HCT116 (cell line): ENCODE measurements around the gene AGK. TPM values are rescaled to one million over a fixed set of nuclear protein-coding genes. Genes with fewer than 3 reads are reported as not detected.

Experiments used
- ATAC-seq: fragments of 200-7000 bp; cut with Tn5 transposase; 2 replicates; pipeline ENCODE4 v1.9.1; 2020; ENCODE audit warnings: mild to moderate bottlenecking, moderate library complexity
- BruUV-seq: library from RNA; stranded (reverse); fragments of 400-500 nt; replicated peaks from 2 replicates; lab custom pipeline; 2021; lab: Mats Ljungman, UMichigan
- CTCF ChIA-PET: fragments of 300-600 bp; sonication (Branson Sonifier 250); formaldehyde crosslinking; loops from one replicate; lab custom pipeline; 2021; ENCODE audit warnings: antibody characterized with exemption; lab: Charles Lee
- POLR2A ChIA-PET: fragments of 300-600, 350-600 bp; sonication (Branson Sonifier 250); formaldehyde crosslinking; loops from one replicate; lab custom pipeline; 2021; ENCODE audit warnings: antibody characterized with exemption; lab: Charles Lee
- RAD21 ChIA-PET, 2 experiments: fragments of 300-600 bp; sonication (Branson Sonifier 250); formaldehyde crosslinking; loops; one replicate each; lab custom pipeline; 2023; ENCODE audit warnings: low total read pairs in 2 of 2; ENCODE audit not compliant: uncharacterized antibody in 2 of 2, unreplicated experiment in 2 of 2, low non-redundant PET in 1 of 2; lab: Charles Lee
- DNase-seq: peaks from one replicate; pipeline ENCODE4 v3.0.0-alpha.2; 2010; ENCODE audit warnings: low read depth, low spot score
- H2AFZ ChIP-seq: fragments of 200-600 bp; shearing (Covaris generic), sonication (generic); 2 replicates; pipeline ENCODE4 v1.6.1; 2017; ENCODE audit warnings: low read depth, mixed run types, mixed read lengths, antibody characterized with exemption, low read length; ENCODE audit not compliant: poor library complexity, severe bottlenecking
- H3K27ac ChIP-seq: 2 replicates; pipeline ENCODE4 v1.5.1; 2012; ENCODE audit warnings: low read depth, low read length
- H3K27me3 ChIP-seq: fragments of 200-600 bp; sonication (generic); 2 replicates; pipeline ENCODE4 v1.6.1; 2016; ENCODE audit warnings: mixed run types, low read length, mixed read lengths; ENCODE audit not compliant: insufficient read depth
- H3K36me3 ChIP-seq, 2 experiments: fragments of 200-500 bp in 1 of 2; fragments of 200-600 bp in 1 of 2; sonication (Bioruptor generic) in 1 of 2; sonication (generic) in 1 of 2; 2 replicates each; pipeline versions ENCODE4 v1.5.1 to v1.6.1; 2014 to 2016; ENCODE audit warnings: low read length in 2 of 2, inconsistent platforms in 1 of 2, mixed read lengths in 1 of 2, mixed run types in 1 of 2; ENCODE audit not compliant: insufficient read depth in 2 of 2, control insufficient read depth in 1 of 2
- H3K4me1 ChIP-seq, 2 experiments: fragments of 200-600 bp in 1 of 2; sonication (generic) in 1 of 2; 2 replicates each; pipeline versions ENCODE4 v1.5.1 to v1.6.1; 2012 to 2017; ENCODE audit warnings: low read length in 2 of 2, inconsistent platforms in 1 of 2, mild to moderate bottlenecking in 1 of 2, mixed read lengths in 1 of 2, mixed run types in 1 of 2, moderate library complexity in 1 of 2; ENCODE audit not compliant: insufficient read depth in 2 of 2, control insufficient read depth in 1 of 2
- H3K4me2 ChIP-seq: fragments of 200-600 bp; sonication (generic); 2 replicates; pipeline ENCODE4 v1.6.1; 2017; ENCODE audit warnings: mixed run types, low read length, mixed read lengths
- H3K4me3 ChIP-seq, 2 experiments: fragments of 200-600 bp in 1 of 2; sonication (generic) in 1 of 2; replicated peaks in 1 of 2; 2 replicates each; pipeline ENCODE4 v1.5.1; 2011 to 2016; ENCODE audit warnings: low read length in 2 of 2, control low read depth in 1 of 2, low read depth in 1 of 2, mild to moderate bottlenecking in 1 of 2, mixed read lengths in 1 of 2, mixed run types in 1 of 2
- H3K79me2 ChIP-seq: fragments of 200-600 bp; sonication (generic); 2 replicates; pipeline ENCODE4 v1.6.1; 2017; ENCODE audit warnings: mild to moderate bottlenecking, mixed run types, low read length, moderate library complexity, mixed read lengths; ENCODE audit not compliant: insufficient read depth
- H3K9ac ChIP-seq: fragments of 200-600 bp; sonication (generic); 2 replicates; pipeline ENCODE4 v1.6.1; 2016; ENCODE audit warnings: low read length, mixed read lengths
- H3K9me2 ChIP-seq: fragments of 200-600 bp; sonication (generic), shearing (Covaris generic); 2 replicates; pipeline ENCODE4 v1.6.1; 2017; ENCODE audit warnings: mixed run types, mild to moderate bottlenecking, moderate library complexity; ENCODE audit not compliant: insufficient read depth
- H3K9me3 ChIP-seq, 2 experiments: fragments of 200-500 bp in 1 of 2; fragments of 200-600 bp in 1 of 2; sonication (Bioruptor generic) in 1 of 2; sonication (generic) in 1 of 2; 2 replicates each; pipeline ENCODE4 v1.6.1; 2014 to 2017; ENCODE audit warnings: low read length in 2 of 2, mixed read lengths in 2 of 2, inconsistent platforms in 1 of 2, low read depth in 1 of 2, mild to moderate bottlenecking in 1 of 2, mixed run types in 1 of 2, moderate library complexity in 1 of 2; ENCODE audit not compliant: control insufficient read depth in 1 of 2, insufficient read depth in 1 of 2
- H4K20me1 ChIP-seq: fragments of 200-600 bp; sonication (generic), shearing (Covaris generic); 2 replicates; pipeline ENCODE4 v1.6.1; 2017; ENCODE audit warnings: mixed run types, mild to moderate bottlenecking, moderate library complexity; ENCODE audit not compliant: insufficient read depth
- ELF1 ChIP-seq: IDR thresholded peaks from 2 replicates; pipeline ENCODE4 v1.6.1; 2012; ENCODE audit warnings: low read depth, borderline replicate concordance
- EZH2 ChIP-seq: fragments of 200-600 bp; sonication (generic); IDR thresholded peaks from 2 replicates; pipeline ENCODE4 v1.6.1; 2017; ENCODE audit warnings: antibody characterized with exemption, mixed run types
- EZH2phosphoT487 ChIP-seq: fragments of 200-600 bp; IDR thresholded peaks from 2 replicates; pipeline ENCODE4 v1.6.1; 2018; ENCODE audit warnings: antibody characterized with exemption, borderline replicate concordance
- FOSL1 ChIP-seq: IDR thresholded peaks from 2 replicates; pipeline ENCODE4 v1.6.1; 2012; ENCODE audit warnings: low read depth
- JUND ChIP-seq: IDR thresholded peaks from 2 replicates; pipeline ENCODE4 v1.6.1; 2012
- POLR2A ChIP-seq: IDR thresholded peaks from 2 replicates; pipeline ENCODE4 v1.7.0; 2011; ENCODE audit warnings: borderline replicate concordance; ENCODE audit not compliant: insufficient read depth, insufficient read length; ENCODE audit errors: extremely low read depth
- POLR2AphosphoS5 ChIP-seq: IDR thresholded peaks from 2 replicates; pipeline ENCODE4 v1.6.1; 2011; ENCODE audit warnings: mild to moderate bottlenecking, low read depth, low read length, moderate library complexity
- RAD21 ChIP-seq: IDR thresholded peaks from 2 replicates; pipeline ENCODE4 v1.6.1; 2012; ENCODE audit warnings: low read depth, mild to moderate bottlenecking
- SIN3A ChIP-seq: IDR thresholded peaks from 2 replicates; pipeline ENCODE4 v1.6.1; 2012; ENCODE audit warnings: low read depth
- SRF ChIP-seq: IDR thresholded peaks from 2 replicates; pipeline ENCODE4 v1.6.1; 2012; ENCODE audit warnings: low read depth
- TCF7L2 ChIP-seq: IDR thresholded peaks from 2 replicates; pipeline ENCODE4 v1.7.0; 2011; ENCODE audit warnings: borderline replicate concordance, inconsistent platforms; ENCODE audit not compliant: insufficient read depth, insufficient read length; ENCODE audit errors: extremely low read depth
- YY1 ChIP-seq: IDR thresholded peaks from 2 replicates; pipeline ENCODE4 v1.6.1; 2011; ENCODE audit warnings: low read length, low read depth, moderate library complexity, mild to moderate bottlenecking; ENCODE audit not compliant: insufficient replicate concordance; ENCODE audit errors: extremely low read depth
- intact Hi-C: fragments of 100-400 bp; cut with micrococcal nuclease; formaldehyde crosslinking; loops from 2 replicates; pipeline ENCODE4 v1.10.0; 2022
- total RNA-seq: library from RNA; stranded (reverse); gene quantifications from one replicate; pipeline ENCODE4 v1.2.1, GENCODE V29; 2021; ENCODE audit not compliant: unreplicated experiment
- TF ChIP-seq, protein P1 (sequence below), 3 experiments: fragments of 200-600 bp in 1 of 3; sonication (generic) in 1 of 3; IDR thresholded peaks in 2 of 3; conservative IDR thresholded peaks in 1 of 3; 2 replicates each; pipeline ENCODE4 v1.5.1; 2012 to 2017; ENCODE audit warnings: low read depth in 2 of 3, low read length in 2 of 3, antibody characterized with exemption in 1 of 3, borderline replicate concordance in 1 of 3, control low read depth in 1 of 3, mild to moderate bottlenecking in 1 of 3, mixed read lengths in 1 of 3, mixed run types in 1 of 3, moderate library complexity in 1 of 3; ENCODE audit not compliant: insufficient read depth in 1 of 3
- TF ChIP-seq, protein P2 (sequence below): IDR thresholded peaks from 2 replicates; pipeline ENCODE4 v1.6.1; 2012
- TF ChIP-seq, protein P3 (sequence below): IDR thresholded peaks from 2 replicates; pipeline ENCODE4 v1.6.1; 2011; ENCODE audit warnings: mild to moderate bottlenecking, low read length, moderate library complexity; ENCODE audit not compliant: insufficient replicate concordance; ENCODE audit errors: extremely low read depth
- TF ChIP-seq, protein P4 (sequence below): IDR thresholded peaks from 2 replicates; pipeline ENCODE4 v1.6.1; 2012
- TF ChIP-seq, protein P5 (sequence below): IDR thresholded peaks from 2 replicates; pipeline ENCODE4 v1.6.1; 2012; ENCODE audit warnings: low read depth

The AGK gene
- total RNA-seq, 1 experiment from 2014 or later = 36.3 TPM

DNA sequence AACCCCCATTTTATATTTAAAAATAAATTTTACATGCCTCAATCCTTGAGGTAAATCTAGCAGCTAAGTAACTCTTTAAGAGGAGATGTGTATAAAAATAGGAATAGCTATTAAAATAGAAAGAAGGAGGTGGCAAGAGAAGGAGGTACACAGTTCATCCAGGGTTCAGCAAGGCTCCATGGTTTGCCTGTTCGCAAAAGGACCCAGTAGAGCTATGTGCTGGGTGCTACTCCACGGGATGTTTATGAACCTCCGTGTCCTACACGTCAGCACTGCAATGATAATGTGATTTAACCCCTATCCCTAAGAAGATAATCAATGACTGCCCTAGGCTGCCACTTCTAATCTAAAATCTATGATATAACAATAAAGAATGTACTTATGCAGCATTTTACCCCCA, 151.7 kb downstream of the AGK start (continued):
- TF ChIP-seq, protein P1, sequence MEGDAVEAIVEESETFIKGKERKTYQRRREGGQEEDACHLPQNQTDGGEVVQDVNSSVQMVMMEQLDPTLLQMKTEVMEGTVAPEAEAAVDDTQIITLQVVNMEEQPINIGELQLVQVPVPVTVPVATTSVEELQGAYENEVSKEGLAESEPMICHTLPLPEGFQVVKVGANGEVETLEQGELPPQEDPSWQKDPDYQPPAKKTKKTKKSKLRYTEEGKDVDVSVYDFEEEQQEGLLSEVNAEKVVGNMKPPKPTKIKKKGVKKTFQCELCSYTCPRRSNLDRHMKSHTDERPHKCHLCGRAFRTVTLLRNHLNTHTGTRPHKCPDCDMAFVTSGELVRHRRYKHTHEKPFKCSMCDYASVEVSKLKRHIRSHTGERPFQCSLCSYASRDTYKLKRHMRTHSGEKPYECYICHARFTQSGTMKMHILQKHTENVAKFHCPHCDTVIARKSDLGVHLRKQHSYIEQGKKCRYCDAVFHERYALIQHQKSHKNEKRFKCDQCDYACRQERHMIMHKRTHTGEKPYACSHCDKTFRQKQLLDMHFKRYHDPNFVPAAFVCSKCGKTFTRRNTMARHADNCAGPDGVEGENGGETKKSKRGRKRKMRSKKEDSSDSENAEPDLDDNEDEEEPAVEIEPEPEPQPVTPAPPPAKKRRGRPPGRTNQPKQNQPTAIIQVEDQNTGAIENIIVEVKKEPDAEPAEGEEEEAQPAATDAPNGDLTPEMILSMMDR (IDR thresholded peaks at IDR 0.05 in 2 of 3, conservative IDR thresholded peaks at IDR 0.05 in 1 of 3; ENCODE audit: borderline replicate concordance in 1 of 3, insufficient read depth in 1 of 3, low read depth in 2 of 3, low read length in 2 of 3) = no peak
- no peak for TF ChIP-seq SIN3A

DNA sequence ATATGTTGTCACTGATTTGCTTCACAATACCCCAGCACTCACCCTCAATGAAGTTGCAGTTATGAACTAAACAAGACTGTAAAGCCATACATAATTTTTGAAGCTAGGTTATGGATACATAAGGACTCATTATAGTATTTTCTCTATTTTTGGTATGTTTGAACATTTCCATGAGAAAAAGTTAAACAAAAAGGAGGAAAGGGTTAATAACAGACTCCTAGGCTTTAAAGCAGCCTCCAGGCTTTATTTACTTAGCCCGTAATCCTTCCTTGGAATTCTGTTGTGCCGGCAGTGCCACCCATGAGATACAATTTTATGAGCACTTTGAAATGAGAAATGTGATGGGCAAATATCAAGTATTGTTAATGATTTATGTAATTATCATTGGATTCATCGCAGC, 152.9 kb downstream of the AGK start:
- Histone ChIP-seq H3K27ac (no peak overlapping the region), H3K9ac (no peak overlapping the region), H4K20me1 (no peaks in the 10 kb centered on the region), H3K4me1 (peaks cover 8 to 10% of the 10 kb centered on the region in 2 experiments; a peak in 2 of 4 replicates), H3K27me3 (no peaks in the 10 kb centered on the region), H3K36me3 (no peaks in the 10 kb centered on the region), H3K4me2 (no peak overlapping the region), H3K9me2 (no peaks in the 10 kb centered on the region), H2AFZ (no peak overlapping the region), H3K9me3 (no peaks in the 10 kb centered on the region), H3K79me2 (no peaks in the 10 kb centered on the region; the same call in 1 of the 2 replicates), H3K4me3 (no peak overlapping the region)
- POLR2A ChIA-PET = no interaction called here
- intact Hi-C loops = no loop called here
- RAD21 ChIA-PET = no interaction called here
- CTCF ChIA-PET = no interaction called here
- no TSS peak for BruUV-seq
- DNase-seq (no peak), ATAC-seq (no peak)
- no peak for TF ChIP-seq ELF1
- no peak for TF ChIP-seq YY1
- no peak for TF ChIP-seq SRF
- TF ChIP-seq, protein P2, sequence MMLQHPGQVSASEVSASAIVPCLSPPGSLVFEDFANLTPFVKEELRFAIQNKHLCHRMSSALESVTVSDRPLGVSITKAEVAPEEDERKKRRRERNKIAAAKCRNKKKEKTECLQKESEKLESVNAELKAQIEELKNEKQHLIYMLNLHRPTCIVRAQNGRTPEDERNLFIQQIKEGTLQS = no peak
- TF ChIP-seq, protein P3, sequence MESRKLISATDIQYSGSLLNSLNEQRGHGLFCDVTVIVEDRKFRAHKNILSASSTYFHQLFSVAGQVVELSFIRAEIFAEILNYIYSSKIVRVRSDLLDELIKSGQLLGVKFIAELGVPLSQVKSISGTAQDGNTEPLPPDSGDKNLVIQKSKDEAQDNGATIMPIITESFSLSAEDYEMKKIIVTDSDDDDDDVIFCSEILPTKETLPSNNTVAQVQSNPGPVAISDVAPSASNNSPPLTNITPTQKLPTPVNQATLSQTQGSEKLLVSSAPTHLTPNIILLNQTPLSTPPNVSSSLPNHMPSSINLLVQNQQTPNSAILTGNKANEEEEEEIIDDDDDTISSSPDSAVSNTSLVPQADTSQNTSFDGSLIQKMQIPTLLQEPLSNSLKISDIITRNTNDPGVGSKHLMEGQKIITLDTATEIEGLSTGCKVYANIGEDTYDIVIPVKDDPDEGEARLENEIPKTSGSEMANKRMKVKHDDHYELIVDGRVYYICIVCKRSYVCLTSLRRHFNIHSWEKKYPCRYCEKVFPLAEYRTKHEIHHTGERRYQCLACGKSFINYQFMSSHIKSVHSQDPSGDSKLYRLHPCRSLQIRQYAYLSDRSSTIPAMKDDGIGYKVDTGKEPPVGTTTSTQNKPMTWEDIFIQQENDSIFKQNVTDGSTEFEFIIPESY = no peak
- TF ChIP-seq EZH2 = no peak
- no peak for TF ChIP-seq POLR2A
- TF ChIP-seq TCF7L2 = no peak
- no peak for TF ChIP-seq EZH2phosphoT487
- TF ChIP-seq POLR2AphosphoS5 = no peak
- TF ChIP-seq FOSL1 = no peak
- TF ChIP-seq, protein P4, sequence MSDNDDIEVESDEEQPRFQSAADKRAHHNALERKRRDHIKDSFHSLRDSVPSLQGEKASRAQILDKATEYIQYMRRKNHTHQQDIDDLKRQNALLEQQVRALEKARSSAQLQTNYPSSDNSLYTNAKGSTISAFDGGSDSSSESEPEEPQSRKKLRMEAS = no peak
- TF ChIP-seq JUND = no peak
- TF ChIP-seq, protein P5, sequence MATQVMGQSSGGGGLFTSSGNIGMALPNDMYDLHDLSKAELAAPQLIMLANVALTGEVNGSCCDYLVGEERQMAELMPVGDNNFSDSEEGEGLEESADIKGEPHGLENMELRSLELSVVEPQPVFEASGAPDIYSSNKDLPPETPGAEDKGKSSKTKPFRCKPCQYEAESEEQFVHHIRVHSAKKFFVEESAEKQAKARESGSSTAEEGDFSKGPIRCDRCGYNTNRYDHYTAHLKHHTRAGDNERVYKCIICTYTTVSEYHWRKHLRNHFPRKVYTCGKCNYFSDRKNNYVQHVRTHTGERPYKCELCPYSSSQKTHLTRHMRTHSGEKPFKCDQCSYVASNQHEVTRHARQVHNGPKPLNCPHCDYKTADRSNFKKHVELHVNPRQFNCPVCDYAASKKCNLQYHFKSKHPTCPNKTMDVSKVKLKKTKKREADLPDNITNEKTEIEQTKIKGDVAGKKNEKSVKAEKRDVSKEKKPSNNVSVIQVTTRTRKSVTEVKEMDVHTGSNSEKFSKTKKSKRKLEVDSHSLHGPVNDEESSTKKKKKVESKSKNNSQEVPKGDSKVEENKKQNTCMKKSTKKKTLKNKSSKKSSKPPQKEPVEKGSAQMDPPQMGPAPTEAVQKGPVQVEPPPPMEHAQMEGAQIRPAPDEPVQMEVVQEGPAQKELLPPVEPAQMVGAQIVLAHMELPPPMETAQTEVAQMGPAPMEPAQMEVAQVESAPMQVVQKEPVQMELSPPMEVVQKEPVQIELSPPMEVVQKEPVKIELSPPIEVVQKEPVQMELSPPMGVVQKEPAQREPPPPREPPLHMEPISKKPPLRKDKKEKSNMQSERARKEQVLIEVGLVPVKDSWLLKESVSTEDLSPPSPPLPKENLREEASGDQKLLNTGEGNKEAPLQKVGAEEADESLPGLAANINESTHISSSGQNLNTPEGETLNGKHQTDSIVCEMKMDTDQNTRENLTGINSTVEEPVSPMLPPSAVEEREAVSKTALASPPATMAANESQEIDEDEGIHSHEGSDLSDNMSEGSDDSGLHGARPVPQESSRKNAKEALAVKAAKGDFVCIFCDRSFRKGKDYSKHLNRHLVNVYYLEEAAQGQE = no peak
- TF ChIP-seq RAD21 = no peak
